NCI-H2081 treated with DMSO at 0.1 percent for 48 hours (cell line): ENCODE data around the gene ACADS.
A peak's percentile ranks its signal among the peaks of the same experiment; 100 is the strongest.

Source experiments
- DNase-seq: peaks from one replicate; lab custom pipeline; 2025; lab: John Stamatoyannopoulos, UW

ACADS gene

DNA sequence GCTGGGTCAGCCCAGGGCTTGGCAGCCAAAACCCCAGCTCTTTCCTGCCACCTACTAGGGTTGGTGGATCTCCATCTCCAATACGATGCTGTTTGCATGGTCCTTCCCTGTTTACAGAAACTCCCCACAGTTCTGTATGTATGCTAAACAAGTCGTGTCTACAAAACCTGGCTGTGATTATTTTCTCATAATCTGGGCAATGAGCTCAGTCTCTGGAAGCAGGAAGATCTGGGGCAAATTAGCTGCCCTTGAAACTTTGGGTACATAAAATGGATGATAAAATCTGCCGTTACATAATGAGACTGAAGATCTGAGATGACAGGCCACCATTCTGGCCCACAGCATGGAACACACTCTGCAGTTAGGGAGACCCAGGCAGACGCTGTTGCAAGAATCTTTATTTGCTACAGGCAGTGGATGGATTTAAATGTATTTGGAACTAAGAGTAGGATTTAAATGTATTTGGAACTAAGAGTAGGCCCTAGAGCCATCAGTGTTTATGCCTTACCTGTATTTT is 31.7 kb downstream of the ACADS start:
- no peak for DNase-seq

GRCh38 chr12:120757949-120758348 is 32.3 kb downstream of the ACADS start:
- DNase-seq, result no peak

DNA sequence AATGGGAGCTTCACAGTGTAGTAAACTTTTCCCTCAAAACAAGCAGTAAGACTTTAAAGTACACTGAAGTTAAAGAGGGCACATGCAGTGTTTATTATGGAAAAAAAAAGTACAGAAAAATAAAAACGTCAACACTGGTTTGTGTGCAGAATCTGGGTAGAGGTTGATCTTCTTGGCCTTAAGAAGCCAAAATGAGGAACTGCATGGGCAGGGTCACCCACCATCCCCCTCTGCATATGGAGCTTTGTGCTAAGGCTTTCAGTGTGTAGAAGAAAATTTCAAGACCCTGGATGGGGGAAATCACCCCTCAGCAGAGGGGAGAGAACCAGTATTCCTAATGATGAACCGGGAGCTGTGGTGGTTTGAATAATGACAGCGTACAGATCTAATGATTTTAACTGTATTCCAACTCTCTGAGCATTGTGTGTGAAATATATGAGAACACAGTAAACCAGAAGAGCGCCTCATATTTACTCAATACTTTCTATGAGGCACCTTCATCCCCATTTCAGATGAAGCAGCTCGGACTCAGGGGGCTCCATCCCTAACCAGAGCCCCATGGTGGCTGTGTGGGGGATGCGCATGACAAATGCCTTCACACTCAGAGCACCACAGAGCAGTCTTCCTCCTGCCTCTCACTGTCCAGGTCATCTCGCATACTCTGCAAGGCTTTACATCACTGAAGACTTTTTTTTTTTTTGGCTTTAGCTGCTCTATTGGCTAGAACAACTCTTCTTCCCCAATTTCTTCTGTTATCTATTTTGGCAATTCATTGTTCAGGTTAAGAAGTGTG is 33.4 kb downstream of the ACADS start:
- DNase-seq, result no peak

DNA sequence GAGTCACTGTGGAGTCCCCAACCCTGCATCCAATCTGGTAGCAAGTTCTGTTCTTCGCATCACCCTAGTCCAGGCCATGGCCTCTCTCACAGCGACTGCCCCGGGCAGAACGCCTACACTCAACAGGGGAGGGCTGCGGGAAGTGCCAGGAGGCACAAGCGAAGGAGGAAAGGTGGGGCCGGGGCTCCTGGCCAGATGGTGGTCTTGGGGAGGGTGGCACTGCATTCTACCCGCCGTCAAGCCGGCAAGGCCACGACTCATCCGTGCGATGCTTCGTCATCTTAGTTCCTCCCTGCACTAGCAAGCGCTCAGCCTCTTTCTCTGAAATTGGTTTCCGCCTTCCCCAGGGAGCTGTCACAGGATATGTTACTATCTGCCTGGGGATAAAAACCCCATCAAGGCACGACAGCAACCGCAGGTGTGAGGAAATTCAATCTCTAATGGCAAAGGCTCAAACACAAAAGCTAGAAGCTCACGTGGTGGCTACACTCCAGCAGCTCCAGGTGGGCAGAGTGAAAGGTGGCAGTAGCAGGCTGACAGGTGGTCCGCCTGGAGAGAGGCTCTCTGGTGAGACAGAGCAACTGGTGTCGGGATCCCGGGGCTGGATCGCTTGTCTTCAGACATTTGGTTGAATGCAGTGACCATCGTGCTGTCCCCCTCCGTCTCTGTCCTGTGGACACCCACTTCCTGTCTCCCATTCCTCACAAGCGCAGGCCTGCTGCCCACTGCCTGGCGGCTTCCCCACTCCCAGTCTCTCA is 34.1 kb downstream of the ACADS start:
- peak; percentile 91 for DNase-seq

DNA sequence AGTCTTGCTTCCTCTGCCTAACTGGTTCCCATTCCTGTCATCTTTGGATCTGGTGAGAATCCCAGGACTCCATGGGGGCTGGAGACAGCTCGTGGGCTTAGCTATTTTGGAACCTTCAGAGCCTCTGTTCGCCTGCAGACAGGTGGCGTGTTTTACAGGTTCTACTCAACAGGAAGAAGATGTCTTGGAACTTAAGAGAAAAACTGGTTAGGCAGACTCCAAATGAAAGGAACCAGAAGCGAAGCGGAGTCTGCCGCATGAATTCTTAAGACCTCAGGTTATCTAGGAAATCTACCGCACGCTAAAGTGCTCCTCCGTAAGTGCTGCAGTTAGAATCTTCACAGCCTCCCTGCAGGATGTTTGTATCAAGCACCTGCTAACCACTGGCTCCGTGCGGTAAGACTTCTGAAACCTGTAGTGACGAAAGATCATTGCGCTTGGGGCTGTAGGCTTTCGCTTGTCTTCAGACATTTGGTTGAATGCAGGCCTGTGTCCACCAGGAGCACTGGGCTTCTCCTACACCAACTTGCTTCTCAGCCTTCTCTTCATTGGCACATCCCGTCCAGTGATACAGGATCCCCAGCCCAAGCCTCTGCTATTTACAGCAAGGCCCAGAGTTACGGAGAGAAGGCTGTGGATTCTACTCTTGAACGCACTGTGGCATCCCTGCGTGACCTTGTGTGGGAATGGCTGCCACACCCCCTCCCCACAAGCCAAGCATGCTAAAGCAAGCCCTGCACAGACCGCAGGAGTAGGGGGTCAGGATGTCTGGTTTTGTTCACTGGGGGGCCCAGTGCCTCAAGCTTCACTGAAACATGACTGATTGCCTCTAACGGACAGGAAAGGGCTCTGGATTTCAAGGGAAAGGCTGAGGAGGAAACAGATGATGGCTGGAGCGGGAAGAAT is 35.0 kb downstream of the ACADS start:
- no peak for DNase-seq

DNA sequence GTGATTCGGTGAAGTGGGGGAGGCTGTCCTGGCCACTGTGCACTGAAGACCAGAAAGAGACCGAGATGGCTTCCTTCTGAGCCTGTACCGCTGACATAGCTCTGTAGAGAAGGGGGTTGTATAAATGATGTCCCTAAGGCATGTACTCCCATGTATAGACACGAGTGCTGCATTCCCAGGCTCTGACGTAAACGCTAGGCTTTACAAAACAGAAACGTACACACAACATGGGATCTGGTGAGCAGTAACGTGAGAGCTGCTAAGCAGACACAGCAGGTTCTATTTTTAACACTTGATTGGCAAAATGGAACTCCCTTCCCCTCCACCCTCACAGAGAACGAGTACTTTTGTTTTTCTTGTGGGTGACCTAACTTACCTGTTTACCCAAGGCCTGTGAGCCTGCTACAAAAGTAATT is 35.9 kb downstream of the ACADS start:
- no peak for DNase-seq

- DNase-seq, result no peak
These were observed 36.5 kb downstream of the ACADS start for GRCh38 chr12:120762086-120762485.

DNA sequence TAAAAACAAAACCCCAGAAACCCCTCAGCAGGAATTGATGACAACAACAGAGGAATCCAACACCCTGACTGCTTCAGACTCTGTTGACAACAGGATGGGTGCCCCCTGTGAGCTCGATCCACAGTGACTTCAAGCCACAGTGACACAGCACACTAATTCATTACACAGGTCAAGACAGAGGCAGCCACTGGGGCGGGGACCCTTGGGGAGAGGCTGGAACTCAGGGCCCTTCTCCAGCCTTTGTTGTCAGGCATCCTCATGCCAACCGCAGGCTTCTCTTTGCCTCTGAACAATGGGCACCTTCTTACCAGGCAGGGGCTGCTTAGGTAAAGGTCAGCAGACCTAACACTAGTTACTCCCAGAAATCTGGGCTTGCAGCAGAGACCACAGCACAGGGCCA is 37.6 kb downstream of the ACADS start:
- no peak for DNase-seq

DNA sequence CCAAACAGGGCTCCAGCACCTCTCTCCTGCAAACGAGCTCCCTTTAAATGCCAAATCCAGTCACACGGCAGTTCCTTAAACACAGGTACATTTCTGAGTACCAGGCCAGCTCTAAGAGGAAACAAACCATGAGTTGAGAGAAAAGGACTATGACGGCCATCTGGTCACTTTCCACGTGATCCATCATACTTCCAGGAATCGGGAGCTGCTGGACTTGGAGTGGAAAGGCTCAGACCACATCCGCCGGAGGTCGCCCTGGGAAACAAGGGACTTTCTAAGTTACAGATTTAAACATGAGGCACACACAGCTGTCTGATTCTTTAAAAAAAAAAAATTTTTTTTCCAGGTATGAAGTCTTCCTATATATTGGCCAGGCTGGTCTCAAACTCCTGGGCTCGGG is 39.2 kb downstream of the ACADS start:
- no peak for DNase-seq

DNA sequence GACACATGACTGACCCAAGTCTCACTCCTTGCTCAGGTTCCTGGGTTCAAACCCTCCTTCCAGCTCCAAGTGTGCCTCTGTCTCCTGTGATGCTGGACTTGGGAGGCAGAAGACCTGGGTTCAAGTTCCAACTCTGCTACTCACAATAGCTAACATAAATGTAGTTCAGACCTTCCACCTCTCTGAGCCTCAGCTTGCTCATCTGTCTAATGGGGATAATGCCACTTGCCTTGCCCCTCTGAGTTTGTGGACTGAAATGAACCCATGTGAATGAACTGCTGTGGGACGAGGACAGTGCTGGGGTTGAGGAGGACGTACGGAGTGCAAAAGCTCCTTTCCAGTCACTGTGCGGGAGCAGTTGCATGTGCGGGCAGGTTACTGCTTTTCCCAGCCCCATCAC is 40.9 kb downstream of the ACADS start:
- no peak for DNase-seq

GRCh38 chr12:120767071-120768024 is 41.7 kb downstream of the ACADS start:
- no peak for DNase-seq

DNA sequence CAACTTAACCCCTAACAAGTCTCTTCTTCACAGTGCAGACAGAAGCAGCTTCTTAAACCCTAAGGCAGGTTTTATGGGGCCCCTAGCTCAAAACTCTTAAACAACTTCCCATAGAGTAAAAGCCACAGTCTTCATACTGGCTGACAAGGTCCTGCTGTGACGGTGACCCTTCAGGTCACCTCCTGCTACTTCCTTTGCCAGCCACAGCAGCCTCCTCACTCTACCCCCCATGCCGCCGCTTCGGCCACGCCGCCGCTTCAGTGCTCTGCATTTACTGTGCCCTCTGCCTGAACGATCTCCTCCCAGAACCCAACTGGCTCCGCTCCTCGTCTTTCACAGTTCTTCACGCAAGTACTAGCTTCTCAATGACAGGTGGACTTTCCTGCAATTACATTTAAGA is 45.5 kb downstream of the ACADS start:
- DNase-seq, result no peak

DNA sequence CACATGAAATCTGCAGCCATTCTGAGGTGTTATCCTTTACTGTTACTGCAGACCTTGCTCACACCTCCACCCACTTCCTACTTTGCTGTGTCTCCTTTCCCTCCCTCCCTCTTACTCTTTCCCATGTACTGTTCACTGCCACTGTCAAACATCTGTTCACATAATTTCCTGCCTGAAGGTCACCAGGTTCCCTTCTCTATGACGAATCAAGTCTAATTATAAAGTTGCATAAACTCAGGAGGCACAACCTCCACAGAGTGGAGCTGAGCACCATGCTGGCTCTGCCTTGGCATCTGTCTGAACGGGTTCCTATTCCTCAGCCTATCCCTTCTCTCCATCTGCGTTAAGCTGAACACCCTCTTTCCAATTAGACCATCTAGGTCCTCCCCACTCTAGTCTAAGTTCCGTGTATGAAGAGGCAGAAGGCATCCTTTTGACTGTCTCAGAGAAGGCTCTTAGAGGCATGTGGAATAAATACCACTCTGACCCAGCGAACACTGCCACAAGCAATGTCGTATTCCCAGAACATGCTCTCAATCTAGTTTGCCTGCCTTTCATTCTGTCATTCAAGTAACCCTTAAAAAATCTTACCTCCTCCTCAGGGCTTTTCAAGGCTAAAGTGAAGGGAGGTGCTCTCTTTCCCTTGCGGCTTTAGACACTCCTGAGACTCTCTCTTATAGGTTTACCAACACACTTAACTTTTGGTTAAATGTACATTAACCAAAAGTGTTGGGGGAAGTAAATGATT is 48.7 kb downstream of the ACADS start:
- no peak for DNase-seq

- no peak for DNase-seq
These were observed 50.4 kb downstream of the ACADS start for GRCh38 chr12:120775862-120776552.

GRCh38 chr12:120783197-120783596 is 57.6 kb downstream of the ACADS start:
- no peak for DNase-seq

GRCh38 chr12:120784804-120785203 is 59.2 kb downstream of the ACADS start:
- DNase-seq, result no peak

- no peak for DNase-seq
These were observed 62.3 kb downstream of the ACADS start for GRCh38 chr12:120787889-120788288.
